LNCaP clone FGC (cell line): ENCODE results near the gene USP27X.

Source experiments
- DNase-seq: peaks from one replicate; pipeline ENCODE4 v3.0.0-alpha.2; 2011; ENCODE audit warnings: low read depth
- H3K4me3 ChIP-seq: 2 replicates; pipeline ENCODE4 v1.5.1; 2011; ENCODE audit warnings: mild to moderate bottlenecking, low read depth, low read length, control low read depth
- TF ChIP-seq, protein P1 (sequence below): IDR thresholded peaks from 2 replicates; pipeline ENCODE4 v1.5.1; 2012; ENCODE audit warnings: mild to moderate bottlenecking; ENCODE audit not compliant: control insufficient read depth, insufficient read depth; ENCODE audit errors: extremely low read depth

The USP27X gene

GRCh38 chrX:49860867-49861535, 18.3 kb upstream of the USP27X start:
- TF ChIP-seq, protein P1, sequence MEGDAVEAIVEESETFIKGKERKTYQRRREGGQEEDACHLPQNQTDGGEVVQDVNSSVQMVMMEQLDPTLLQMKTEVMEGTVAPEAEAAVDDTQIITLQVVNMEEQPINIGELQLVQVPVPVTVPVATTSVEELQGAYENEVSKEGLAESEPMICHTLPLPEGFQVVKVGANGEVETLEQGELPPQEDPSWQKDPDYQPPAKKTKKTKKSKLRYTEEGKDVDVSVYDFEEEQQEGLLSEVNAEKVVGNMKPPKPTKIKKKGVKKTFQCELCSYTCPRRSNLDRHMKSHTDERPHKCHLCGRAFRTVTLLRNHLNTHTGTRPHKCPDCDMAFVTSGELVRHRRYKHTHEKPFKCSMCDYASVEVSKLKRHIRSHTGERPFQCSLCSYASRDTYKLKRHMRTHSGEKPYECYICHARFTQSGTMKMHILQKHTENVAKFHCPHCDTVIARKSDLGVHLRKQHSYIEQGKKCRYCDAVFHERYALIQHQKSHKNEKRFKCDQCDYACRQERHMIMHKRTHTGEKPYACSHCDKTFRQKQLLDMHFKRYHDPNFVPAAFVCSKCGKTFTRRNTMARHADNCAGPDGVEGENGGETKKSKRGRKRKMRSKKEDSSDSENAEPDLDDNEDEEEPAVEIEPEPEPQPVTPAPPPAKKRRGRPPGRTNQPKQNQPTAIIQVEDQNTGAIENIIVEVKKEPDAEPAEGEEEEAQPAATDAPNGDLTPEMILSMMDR, result no peak
- H3K4me3 ChIP-seq, result no peak overlapping the region
- no peak for DNase-seq

DNA sequence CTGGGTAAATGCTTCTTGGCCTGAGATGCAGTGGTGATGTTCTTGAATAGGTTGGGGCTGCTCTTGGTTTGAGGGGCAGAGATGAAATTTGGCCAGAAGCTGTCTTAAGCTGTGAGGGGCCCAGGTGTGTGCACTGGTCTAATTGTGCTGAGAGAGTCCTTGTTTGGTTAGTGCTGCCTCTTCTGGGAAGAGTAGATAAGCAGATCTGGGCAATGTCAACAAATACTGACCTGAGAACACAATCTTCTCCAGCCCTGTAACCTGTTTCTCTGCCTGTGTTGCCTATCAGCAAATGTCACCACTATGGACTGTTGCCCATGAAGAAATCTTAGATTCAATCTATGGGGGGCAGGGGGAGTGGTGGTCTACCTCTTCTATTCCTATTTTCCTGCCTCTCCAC, 17.2 kb upstream of the USP27X start:
- no peak overlapping the region for H3K4me3 ChIP-seq
- TF ChIP-seq, protein P1, result no peak
- no peak for DNase-seq

DNA sequence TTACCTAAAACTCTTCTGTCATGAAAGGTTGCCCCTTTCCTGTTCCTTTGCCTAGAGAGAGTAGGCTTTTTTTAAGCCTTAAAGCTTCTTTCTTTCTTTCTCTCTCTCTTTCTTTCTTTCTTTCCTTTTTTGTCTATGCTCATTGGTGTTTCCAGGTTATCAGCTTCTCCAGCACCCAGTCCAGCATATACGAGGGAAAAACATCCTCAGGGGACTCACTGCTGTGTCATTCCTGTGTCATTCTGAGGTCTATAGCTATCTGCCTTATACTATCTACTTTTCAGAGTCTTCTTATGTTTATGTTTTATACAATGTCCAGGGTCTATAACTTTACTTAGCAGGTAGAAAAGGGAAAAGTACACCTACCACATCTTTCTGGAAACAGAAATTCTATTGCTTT, 10.5 kb upstream of the USP27X start:
- TF ChIP-seq, protein P1, result no peak
- no peak overlapping the region for H3K4me3 ChIP-seq
- DNase-seq, result no peak

DNA sequence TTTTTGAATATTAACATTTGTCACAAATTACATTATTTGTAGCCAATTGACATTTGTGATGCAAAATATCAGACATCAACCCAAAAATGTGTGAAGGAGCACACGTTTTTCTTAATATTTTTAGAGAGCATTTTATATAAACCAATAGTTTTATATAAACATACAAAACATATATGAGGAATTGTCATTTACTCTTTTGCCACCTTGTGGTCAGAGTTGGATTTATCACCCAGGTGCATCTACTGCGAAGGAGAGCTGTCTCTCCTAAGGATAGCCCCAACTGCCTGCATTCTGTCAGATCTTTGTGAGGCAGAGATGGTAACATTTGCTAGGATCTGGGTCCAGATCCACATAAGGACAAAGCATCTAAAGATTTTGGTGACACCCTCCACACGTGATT, 2.5 kb upstream of the USP27X start:
- TF ChIP-seq, protein P1, result peak; percentile 36
- no peak overlapping the region for H3K4me3 ChIP-seq
- DNase-seq, result no peak

GRCh38 chrX:49877397-49878101, 1.7 kb upstream of the USP27X start:
- no peak overlapping the region for H3K4me3 ChIP-seq
- no peak for DNase-seq
- TF ChIP-seq, protein P1, result no peak

GRCh38 chrX:49878128-49878833, 1.0 kb upstream of the USP27X start:
- peak overlapping the region; percentile 55 for H3K4me3 ChIP-seq

More at GRCh38 chrX:49878128-49878833, 1.0 kb upstream of the USP27X start:
- TF ChIP-seq, protein P1, result no peak
- DNase-seq, result no peak
